ENCODE measurements around the gene ABI1.

The ABI1 gene

DNA sequence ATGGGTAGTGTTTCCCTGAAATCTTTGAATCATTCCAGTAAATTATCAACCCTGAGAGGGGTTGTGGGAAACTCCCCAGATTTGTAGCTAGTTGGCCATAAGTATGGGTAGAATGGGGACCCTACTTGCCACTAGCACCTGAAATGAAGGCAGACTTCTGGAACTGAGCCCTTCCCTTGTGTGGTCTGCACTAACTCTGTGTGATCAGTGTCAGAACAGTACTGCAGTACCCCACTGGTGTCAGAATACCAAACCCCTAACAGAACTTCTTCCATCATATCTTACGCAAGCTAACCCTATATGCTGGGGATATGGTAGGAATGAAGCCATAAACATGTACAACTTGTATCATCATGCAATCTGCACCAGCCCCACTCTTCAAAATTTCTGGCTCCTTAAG, 50.8 kb downstream of the ABI1 start:
- 0 out of 2 replicates have a peak, but pooled peaks cover 3% of the 10 kb centered on the region for H3K36me3 ChIP-seq (ENCODE audit: insufficient read depth)
- no peak overlapping the region for H3K4me2 ChIP-seq
- H3K27me3 ChIP-seq (ENCODE audit: insufficient read depth, low read depth): no peaks in the 10 kb centered on the region
- no peak overlapping the region for H2AFZ ChIP-seq (ENCODE audit: low read depth)
- H3K4me1 ChIP-seq (ENCODE audit: low read depth, poor library complexity, severe bottlenecking): peaks cover 49% of the 10 kb centered on the region
- H3K9ac ChIP-seq: no peak overlapping the region
- H3K4me3 ChIP-seq (IDR thresholded peaks at IDR 0.05; ENCODE audit: insufficient read depth, low read depth, low read length): no peak overlapping the region
- TF ChIP-seq, protein P1, sequence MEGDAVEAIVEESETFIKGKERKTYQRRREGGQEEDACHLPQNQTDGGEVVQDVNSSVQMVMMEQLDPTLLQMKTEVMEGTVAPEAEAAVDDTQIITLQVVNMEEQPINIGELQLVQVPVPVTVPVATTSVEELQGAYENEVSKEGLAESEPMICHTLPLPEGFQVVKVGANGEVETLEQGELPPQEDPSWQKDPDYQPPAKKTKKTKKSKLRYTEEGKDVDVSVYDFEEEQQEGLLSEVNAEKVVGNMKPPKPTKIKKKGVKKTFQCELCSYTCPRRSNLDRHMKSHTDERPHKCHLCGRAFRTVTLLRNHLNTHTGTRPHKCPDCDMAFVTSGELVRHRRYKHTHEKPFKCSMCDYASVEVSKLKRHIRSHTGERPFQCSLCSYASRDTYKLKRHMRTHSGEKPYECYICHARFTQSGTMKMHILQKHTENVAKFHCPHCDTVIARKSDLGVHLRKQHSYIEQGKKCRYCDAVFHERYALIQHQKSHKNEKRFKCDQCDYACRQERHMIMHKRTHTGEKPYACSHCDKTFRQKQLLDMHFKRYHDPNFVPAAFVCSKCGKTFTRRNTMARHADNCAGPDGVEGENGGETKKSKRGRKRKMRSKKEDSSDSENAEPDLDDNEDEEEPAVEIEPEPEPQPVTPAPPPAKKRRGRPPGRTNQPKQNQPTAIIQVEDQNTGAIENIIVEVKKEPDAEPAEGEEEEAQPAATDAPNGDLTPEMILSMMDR (conservative IDR thresholded peaks at IDR 0.05; ENCODE audit: low read depth, low read length): no peak
- H3K79me2 ChIP-seq (ENCODE audit: insufficient read depth, low read depth): peaks cover 71% of the 10 kb centered on the region
- no peak overlapping the region for H3K27ac ChIP-seq
- H4K20me1 ChIP-seq (ENCODE audit: insufficient read depth): no peaks in the 10 kb centered on the region

GRCh38 chr10:26807532-26807931, 53.2 kb downstream of the ABI1 start:
- TF ChIP-seq, protein P1 (conservative IDR thresholded peaks at IDR 0.05; ENCODE audit: low read depth, low read length): no peak
- Histone ChIP-seq H3K27ac (no peak overlapping the region), H3K27me3 (ENCODE audit: insufficient read depth, low read depth) (no peaks in the 10 kb centered on the region), H3K4me1 (ENCODE audit: low read depth, poor library complexity, severe bottlenecking) (peaks cover 64% of the 10 kb centered on the region), H4K20me1 (ENCODE audit: insufficient read depth) (no peaks in the 10 kb centered on the region), H3K79me2 (ENCODE audit: insufficient read depth, low read depth) (peaks cover 71% of the 10 kb centered on the region), H3K4me3 (IDR thresholded peaks at IDR 0.05; ENCODE audit: insufficient read depth, low read depth, low read length) (no peak overlapping the region), H3K36me3 (ENCODE audit: insufficient read depth) (no peaks in the 10 kb centered on the region), H3K4me2 (peak overlapping the region; percentile 2; the same call in 1 of the 2 replicates), H2AFZ (ENCODE audit: low read depth) (no peak overlapping the region), H3K9ac (no peak overlapping the region)

GRCh38 chr10:26806557-26806956, 54.2 kb downstream of the ABI1 start:
- Histone ChIP-seq H3K79me2 (ENCODE audit: insufficient read depth, low read depth) (peaks cover 72% of the 10 kb centered on the region), H3K9ac (no peak overlapping the region), H3K4me1 (ENCODE audit: low read depth, poor library complexity, severe bottlenecking) (peaks cover 74% of the 10 kb centered on the region), H2AFZ (ENCODE audit: low read depth) (no peak overlapping the region), H3K36me3 (ENCODE audit: insufficient read depth) (no peaks in the 10 kb centered on the region), H3K27ac (no peak overlapping the region), H3K4me3 (IDR thresholded peaks at IDR 0.05; ENCODE audit: insufficient read depth, low read depth, low read length) (no peak overlapping the region), H3K4me2 (no peak overlapping the region; the same call in 1 of the 2 replicates), H4K20me1 (ENCODE audit: insufficient read depth) (no peaks in the 10 kb centered on the region), H3K27me3 (ENCODE audit: insufficient read depth, low read depth) (no peaks in the 10 kb centered on the region)
- TF ChIP-seq, protein P1 (conservative IDR thresholded peaks at IDR 0.05; ENCODE audit: low read depth, low read length): no peak

GRCh38 chr10:26805567-26806245, 55.1 kb downstream of the ABI1 start:
- no peaks in the 10 kb centered on the region for H3K27me3 ChIP-seq (ENCODE audit: insufficient read depth, low read depth)
- no peaks in the 10 kb centered on the region for H4K20me1 ChIP-seq (ENCODE audit: insufficient read depth)
- H3K4me2 ChIP-seq: peak overlapping the region; percentile 8; the same call in 1 of the 2 replicates
- peaks cover 75% of the 10 kb centered on the region for H3K79me2 ChIP-seq (ENCODE audit: insufficient read depth, low read depth)
- no peak overlapping the region for H3K27ac ChIP-seq
- H3K4me3 ChIP-seq (IDR thresholded peaks at IDR 0.05; ENCODE audit: insufficient read depth, low read depth, low read length): no peak overlapping the region
- H3K4me1 ChIP-seq (ENCODE audit: low read depth, poor library complexity, severe bottlenecking): peaks cover 79% of the 10 kb centered on the region
- TF ChIP-seq, protein P1 (conservative IDR thresholded peaks at IDR 0.05; ENCODE audit: low read depth, low read length): no peak
- no peak overlapping the region for H3K9ac ChIP-seq
- H2AFZ ChIP-seq (ENCODE audit: low read depth): no peak overlapping the region
- no peaks in the 10 kb centered on the region for H3K36me3 ChIP-seq (ENCODE audit: insufficient read depth)

All from KMS-11 (cell line).